HUES64 (cell line): ENCODE results near the gene SNRPA.

Experiments
- H3K27ac ChIP-seq: 2 replicates; pipeline ENCODE4 v1.7.0; 2013; ENCODE audit warnings: low read depth, low read length, inconsistent platforms
- H3K27me3 ChIP-seq: 2 replicates; pipeline ENCODE4 v1.6.1; 2013; ENCODE audit warnings: mild to moderate bottlenecking, low read length; ENCODE audit not compliant: insufficient read depth
- H3K36me3 ChIP-seq: 2 replicates; pipeline ENCODE4 v1.6.1; 2013; ENCODE audit warnings: mild to moderate bottlenecking, low read length; ENCODE audit not compliant: insufficient read depth
- H3K4me1 ChIP-seq: 2 replicates; pipeline ENCODE4 v1.6.1; 2013; ENCODE audit warnings: mild to moderate bottlenecking, low read length, moderate library complexity; ENCODE audit not compliant: insufficient read depth
- H3K4me3 ChIP-seq: 2 replicates; pipeline ENCODE4 v1.5.1; 2013; ENCODE audit warnings: mild to moderate bottlenecking, low read length, moderate library complexity
- H3K9ac ChIP-seq: 2 replicates; pipeline ENCODE4 v1.6.1; 2013; ENCODE audit warnings: mild to moderate bottlenecking, low read depth, low read length
- H3K9me3 ChIP-seq: 2 replicates; pipeline ENCODE4 v1.6.1; 2013; ENCODE audit warnings: low read depth, low read length; ENCODE audit not compliant: insufficient read depth
- WGBS: fragments of 150-250, 120-280 bp; methylation state at CpG from one replicate; pipeline ENCODE4 v1.1.7; 2013; ENCODE audit warnings: missing lambda C conversion rate; 5-methylcytosine and 5-hydroxymethylcytosine counted together

Gene SNRPA

GRCh38 chr19:40799558-40800338, 48.7 kb downstream of the SNRPA start:
- Histone ChIP-seq H3K27ac (peak overlapping the region; percentile 95), H3K9me3 (no peaks in the 10 kb centered on the region), H3K27me3 (no peaks in the 10 kb centered on the region), H3K36me3 (peaks cover 42% of the 10 kb centered on the region), H3K4me1 (0 out of 2 replicates have a peak, but pooled peaks cover 3% of the 10 kb centered on the region), H3K9ac (peak overlapping the region; percentile 95), H3K4me3 (peak overlapping the region; percentile 97)
- WGBS: 5% methylated on average over 40 of the region's 40 CpGs

DNA sequence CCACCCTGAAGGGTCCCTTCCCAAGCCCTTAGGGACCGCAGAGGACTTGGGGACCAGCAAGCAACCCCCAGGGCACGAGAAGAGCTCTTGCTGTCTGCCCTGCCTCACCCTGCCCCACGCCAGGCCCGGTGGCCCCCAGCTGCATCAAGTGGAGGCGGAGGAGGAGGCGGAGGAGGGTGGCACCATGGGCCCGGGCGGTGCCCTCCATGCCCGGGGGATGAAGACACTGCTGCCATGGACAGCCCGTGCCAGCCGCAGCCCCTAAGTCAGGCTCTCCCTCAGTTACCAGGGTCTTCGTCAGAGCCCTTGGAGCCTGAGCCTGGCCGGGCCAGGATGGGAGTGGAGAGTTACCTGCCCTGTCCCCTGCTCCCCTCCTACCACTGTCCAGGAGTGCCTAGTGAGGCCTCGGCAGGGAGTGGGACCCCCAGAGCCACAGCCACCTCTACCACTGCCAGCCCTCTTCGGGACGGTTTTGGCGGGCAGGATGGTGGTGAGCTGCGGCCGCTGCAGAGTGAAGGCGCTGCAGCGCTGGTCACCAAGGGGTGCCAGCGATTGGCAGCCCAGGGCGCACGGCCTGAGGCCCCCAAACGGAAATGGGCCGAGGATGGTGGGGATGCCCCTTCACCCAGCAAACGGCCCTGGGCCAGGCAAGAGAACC, 49.5 kb downstream of the SNRPA start:
- H3K9ac ChIP-seq: peak overlapping the region; percentile 95
- peaks cover 50% of the 10 kb centered on the region for H3K36me3 ChIP-seq
- H3K4me3 ChIP-seq: peak overlapping the region; percentile 97
- H3K27ac ChIP-seq: no peak overlapping the region
- H3K4me1 ChIP-seq: 0 out of 2 replicates have a peak, but pooled peaks cover 3% of the 10 kb centered on the region
- 91% methylated on average over 27 of the region's 27 CpGs for WGBS
- no peaks in the 10 kb centered on the region for H3K9me3 ChIP-seq
- H3K27me3 ChIP-seq: no peaks in the 10 kb centered on the region

- Histone ChIP-seq H3K4me1 (peaks cover 7% of the 10 kb centered on the region), H3K27me3 (no peaks in the 10 kb centered on the region), H3K9me3 (no peaks in the 10 kb centered on the region), H3K4me3 (peak overlapping the region; percentile 9; the same call in 1 of the 2 replicates), H3K9ac (no peak overlapping the region), H3K27ac (no peak overlapping the region), H3K36me3 (peaks cover 53% of the 10 kb centered on the region)
- 95% methylated on average over 27 of the region's 27 CpGs for WGBS
Measured at GRCh38 chr19:40800997-40801377, 50.0 kb downstream of the SNRPA start.

- H3K36me3 ChIP-seq: peaks cover 53% of the 10 kb centered on the region
- no peaks in the 10 kb centered on the region for H3K27me3 ChIP-seq
- H3K4me3 ChIP-seq: peak overlapping the region; percentile 9; the same call in 1 of the 2 replicates
- no peak overlapping the region for H3K9ac ChIP-seq
- whole genome bisulfite sequencing: 93% methylated on average over 12 of the region's 13 CpGs
- H3K27ac ChIP-seq: no peak overlapping the region
- no peaks in the 10 kb centered on the region for H3K9me3 ChIP-seq
- peaks cover 10% of the 10 kb centered on the region for H3K4me1 ChIP-seq
Measured at GRCh38 chr19:40801426-40802299, 50.7 kb downstream of the SNRPA start.

DNA sequence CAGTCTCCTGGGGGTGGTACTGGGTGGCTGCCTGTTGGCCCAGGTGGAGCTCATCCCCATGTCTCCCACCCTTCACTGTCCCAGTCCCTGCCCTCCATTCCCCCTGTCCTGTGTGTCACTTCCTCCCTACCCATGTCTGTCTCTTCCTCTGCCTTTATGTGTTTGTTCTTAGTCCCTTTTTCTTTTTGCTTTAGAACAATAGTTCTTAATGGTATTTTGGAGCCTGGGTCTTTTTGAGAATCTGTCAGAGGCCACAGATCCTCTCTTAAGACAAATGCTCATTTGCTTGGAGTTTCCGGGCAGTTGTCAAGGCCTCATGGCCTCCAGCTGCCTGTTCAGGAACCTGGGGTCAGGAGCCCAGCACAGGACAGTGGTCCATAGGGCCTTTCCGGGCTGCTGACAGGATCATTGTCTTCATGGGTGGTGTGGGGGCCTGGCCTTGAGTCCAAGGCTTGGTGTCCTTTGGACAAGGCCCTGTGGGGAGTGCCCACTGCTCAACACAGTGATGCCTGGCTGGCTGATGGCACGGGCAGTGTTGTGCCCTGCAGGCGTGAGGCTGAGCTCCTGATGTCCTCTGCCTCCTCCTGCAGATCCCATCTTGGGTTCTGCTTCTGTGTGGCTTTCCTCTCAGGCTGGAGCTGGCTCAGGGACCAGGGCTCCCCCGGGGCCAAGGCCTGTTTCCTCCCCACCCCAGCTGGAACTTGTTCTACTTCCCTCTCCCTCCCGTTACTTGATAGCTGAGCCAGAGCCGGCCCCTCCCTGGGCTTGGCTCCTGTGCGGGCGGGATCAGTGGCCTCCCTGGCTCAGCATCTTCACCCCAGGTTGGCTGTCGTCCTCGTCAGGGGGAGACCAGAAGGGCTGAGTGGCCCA, 51.5 kb downstream of the SNRPA start:
- Histone ChIP-seq H3K27me3 (no peaks in the 10 kb centered on the region), H3K9me3 (no peaks in the 10 kb centered on the region), H3K4me3 (no peak overlapping the region), H3K4me1 (peaks cover 10% of the 10 kb centered on the region), H3K9ac (no peak overlapping the region), H3K36me3 (peaks cover 56% of the 10 kb centered on the region), H3K27ac (no peak overlapping the region)
- 79% methylated on average over 11 of the region's 11 CpGs for WGBS

GRCh38 chr19:40803170-40803856, 52.3 kb downstream of the SNRPA start:
- H3K27ac ChIP-seq: no peak overlapping the region
- no peak overlapping the region for H3K9ac ChIP-seq
- 76% methylated on average over 9 of the region's 9 CpGs for WGBS
- no peaks in the 10 kb centered on the region for H3K9me3 ChIP-seq
- peaks cover 10% of the 10 kb centered on the region for H3K4me1 ChIP-seq
- peaks cover 64% of the 10 kb centered on the region for H3K36me3 ChIP-seq
- no peak overlapping the region for H3K4me3 ChIP-seq
- H3K27me3 ChIP-seq: no peaks in the 10 kb centered on the region

GRCh38 chr19:40803857-40804782, 53.1 kb downstream of the SNRPA start:
- Histone ChIP-seq H3K9ac (no peak overlapping the region), H3K4me3 (no peak overlapping the region), H3K4me1 (peaks cover 10% of the 10 kb centered on the region), H3K27me3 (no peaks in the 10 kb centered on the region), H3K27ac (no peak overlapping the region), H3K36me3 (peaks cover 72% of the 10 kb centered on the region), H3K9me3 (no peaks in the 10 kb centered on the region)
- 90% methylated on average over 6 of the region's 6 CpGs for WGBS

- WGBS: 90% methylated on average over 7 of the region's 7 CpGs
- Histone ChIP-seq H3K27ac (no peak overlapping the region), H3K36me3 (peaks cover 73% of the 10 kb centered on the region), H3K4me1 (peaks cover 13% of the 10 kb centered on the region), H3K9ac (no peak overlapping the region), H3K27me3 (no peaks in the 10 kb centered on the region), H3K4me3 (no peak overlapping the region), H3K9me3 (no peaks in the 10 kb centered on the region)
Measured at GRCh38 chr19:40804783-40805242, 53.8 kb downstream of the SNRPA start.

DNA sequence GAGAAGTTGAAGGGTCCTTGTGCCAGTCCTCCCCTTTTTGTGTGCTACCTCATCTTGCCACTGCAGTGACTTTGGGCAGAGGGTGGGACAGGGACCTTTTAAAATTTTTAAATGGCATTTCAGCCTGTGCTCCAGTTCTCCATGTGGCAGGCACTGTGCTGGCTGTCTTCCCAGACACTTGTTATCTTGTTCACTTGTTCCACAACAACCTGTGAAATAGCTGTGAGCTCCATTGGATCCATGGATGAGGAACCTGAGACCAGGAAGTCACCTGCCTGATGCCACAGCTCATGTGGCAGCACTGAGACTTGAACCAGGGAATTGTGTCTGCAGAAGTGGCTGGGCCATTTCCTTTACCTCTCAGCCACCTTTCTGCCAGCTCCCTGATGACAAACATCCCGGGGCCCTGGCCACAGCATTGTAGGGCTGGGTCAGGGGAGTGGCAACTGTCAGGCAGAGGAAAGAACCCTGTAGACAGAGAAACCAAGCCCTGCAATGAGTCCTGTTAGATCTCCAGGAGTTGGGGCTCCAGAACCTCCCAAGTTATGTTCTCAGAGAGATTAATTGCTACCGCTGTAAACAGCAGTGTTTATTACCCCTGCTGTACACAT, 54.4 kb downstream of the SNRPA start:
- H3K9ac ChIP-seq: no peak overlapping the region
- H3K36me3 ChIP-seq: peaks cover 72% of the 10 kb centered on the region

More for the DNA sequence above, 54.4 kb downstream of the SNRPA start:
- Histone ChIP-seq H3K4me1 (peaks cover 17% of the 10 kb centered on the region), H3K4me3 (no peak overlapping the region), H3K9me3 (no peaks in the 10 kb centered on the region), H3K27me3 (no peaks in the 10 kb centered on the region), H3K27ac (no peak overlapping the region)
- WGBS: 87% methylated on average over 2 of the region's 2 CpGs
